Upper lobe of left lung (tissue), 6 donors: ENCODE results near the gene TNFAIP8L3. TPM values are rescaled to one million over a fixed set of nuclear protein-coding genes. Genes with fewer than 3 reads are reported as not detected.
"Not testable (repeated sequence)": the region's sequence is repeated elsewhere in the genome, so short reads cannot be mapped to it uniquely, and the experiment has no call there.

Experiments
- ATAC-seq, 2 donors: fragments of 200-7000 bp; cut with Tn5 transposase; one replicate each; pipeline ENCODE4 v1.9.1; 2022; ENCODE audit warnings: mild to moderate bottlenecking in 2 of 2, moderate library complexity in 2 of 2; ENCODE audit not compliant: low FRiP score in 2 of 2
- DNase-seq, 2 donors: peaks; one replicate each; pipeline ENCODE4 v3.0.0-alpha.2; 2019 to 2020
- H3K27ac ChIP-seq, 4 donors: fragments of 200-600 bp; sonication (generic); one replicate each; pipeline ENCODE4 v1.5.1; 2016 to 2019
- H3K27me3 ChIP-seq, 4 donors: fragments of 200-600 bp; sonication (generic); one replicate each; pipeline ENCODE4 v1.5.1; 2017 to 2019
- H3K36me3 ChIP-seq, 4 donors: fragments of 200-600 bp; sonication (generic); one replicate each; pipeline ENCODE4 v1.5.1; 2016 to 2019
- H3K4me1 ChIP-seq, 4 donors: fragments of 200-600 bp; sonication (generic); one replicate each; pipeline ENCODE4 v1.5.1; 2018 to 2019
- H3K4me3 ChIP-seq, 4 donors: fragments of 200-600 bp; sonication (generic); one replicate each; pipeline ENCODE4 v1.5.1; 2017 to 2019; ENCODE audit warnings: mild to moderate bottlenecking in 2 of 4, moderate library complexity in 1 of 4
- H3K9me3 ChIP-seq, 4 donors: fragments of 200-600 bp; sonication (generic); one replicate each; pipeline ENCODE4 v1.5.1; 2018 to 2019
- CTCF ChIP-seq, 6 experiments: fragments of 450-650 bp in 4 of 6; fragments of 200-600 bp in 2 of 6; sonication (generic) in 2 of 6; IDR thresholded peaks; one replicate each; pipeline ENCODE4 v1.5.1; 2016 to 2019; ENCODE audit warnings: antibody characterized with exemption in 6 of 6
- EP300 ChIP-seq, 4 donors: sonication (generic); formaldehyde crosslinking; IDR thresholded peaks; one replicate each; pipeline ENCODE4 v1.5.1; 2017; ENCODE audit warnings: antibody characterized with exemption in 4 of 4, control low read depth in 2 of 4
- POLR2A ChIP-seq, 4 donors: fragments of 450-650 bp; IDR thresholded peaks; one replicate each; pipeline ENCODE4 v1.5.1; 2016 to 2017; ENCODE audit warnings: antibody characterized with exemption in 4 of 4, mild to moderate bottlenecking in 2 of 4
- POLR2AphosphoS5 ChIP-seq, 2 donors: sonication (generic); formaldehyde crosslinking; IDR thresholded peaks; one replicate each; pipeline ENCODE4 v1.5.1; 2017; ENCODE audit warnings: antibody characterized with exemption in 2 of 2
- WGBS, 2 donors: methylation state at CpG; one replicate each; pipeline ENCODE4 v1.1.5; 2017 to 2018; 5-methylcytosine and 5-hydroxymethylcytosine counted together
- total RNA-seq, 6 donors: library from RNA; depleted of rRNA in 4 of 6; stranded (reverse); fragments of >200 nt in 4 of 6; gene quantifications; one replicate each; pipeline versions ENCODE4 v1.1.0 to v1.2.1, GENCODE V29; 2016 to 2021
- donor health status: DM: no; HTN: no; CAD: no; lungs with moderate emphysema.
- donor health status: DM: no; HTN: yes; CAD: no; lungs with severe emphysema.

The TNFAIP8L3 gene
- total RNA-seq, 6 donors from 2014 or later: 4.2 to 12.4 (median 7.1) TPM

- H3K9me3 ChIP-seq: no peaks in the 10 kb centered on the region
- H3K4me1 ChIP-seq: peaks cover 0 to 7% (median 5%) of the 10 kb centered on the region in 4 donors
- no peak for TF ChIP-seq POLR2A (IDR thresholded peaks at IDR 0.05)
- no peak for TF ChIP-seq POLR2AphosphoS5 (IDR thresholded peaks at IDR 0.05)
- TF ChIP-seq EP300 (IDR thresholded peaks at IDR 0.05): no peak
- TF ChIP-seq CTCF (IDR thresholded peaks at IDR 0.05): no peak
- no peaks in the 10 kb centered on the region for H3K27me3 ChIP-seq
- ATAC-seq: no peak
- no peak overlapping the region for H3K4me3 ChIP-seq
- no peak for DNase-seq
- H3K36me3 ChIP-seq: no peaks in the 10 kb centered on the region
- no peak overlapping the region for H3K27ac ChIP-seq
- 43 to 45% methylated on average over 3 of the region's 3 CpGs for WGBS, 2 donors
Observed at GRCh38 chr15:51046799-51047449, 47.8 kb downstream of the TNFAIP8L3 start.

- no peak for ATAC-seq
Observed at GRCh38 chr15:51046016-51046415, 48.7 kb downstream of the TNFAIP8L3 start.

GRCh38 chr15:51044037-51044727 is 50.5 kb downstream of the TNFAIP8L3 start:
- peaks cover 0 to 5% (median 2%) of the 10 kb centered on the region in 4 donors for H3K4me1 ChIP-seq
- no peak for ATAC-seq
- no peak for DNase-seq
- H3K27me3 ChIP-seq: no peaks in the 10 kb centered on the region
- TF ChIP-seq POLR2A (IDR thresholded peaks at IDR 0.05) (no peak), POLR2AphosphoS5 (IDR thresholded peaks at IDR 0.05) (no peak), CTCF (IDR thresholded peaks at IDR 0.05) (no peak), EP300 (IDR thresholded peaks at IDR 0.05) (no peak)
- WGBS, 2 donors: 70 to 73% methylated on average over 4 of the region's 4 CpGs
- no peaks in the 10 kb centered on the region for H3K9me3 ChIP-seq
- no peak overlapping the region for H3K4me3 ChIP-seq
- no peak overlapping the region for H3K27ac ChIP-seq
- no peaks in the 10 kb centered on the region for H3K36me3 ChIP-seq

More at GRCh38 chr15:51046016-51046415, 48.7 kb downstream of the TNFAIP8L3 start:
- Histone ChIP-seq H3K27ac (no peak overlapping the region), H3K27me3 (no peaks in the 10 kb centered on the region), H3K9me3 (no peaks in the 10 kb centered on the region), H3K4me3 (no peak overlapping the region), H3K36me3 (no peaks in the 10 kb centered on the region), H3K4me1 (peaks cover 0 to 5% (median 2%) of the 10 kb centered on the region in 4 donors)
- no peak for DNase-seq
- no peak for TF ChIP-seq POLR2A (IDR thresholded peaks at IDR 0.05)
- TF ChIP-seq EP300 (IDR thresholded peaks at IDR 0.05): no peak
- no peak for TF ChIP-seq CTCF (IDR thresholded peaks at IDR 0.05)
- no peak for TF ChIP-seq POLR2AphosphoS5 (IDR thresholded peaks at IDR 0.05)
- 84 to 94% methylated on average over 2 of the region's 2 CpGs for WGBS, 2 donors

GRCh38 chr15:51038974-51039319 is 55.8 kb downstream of the TNFAIP8L3 start:
- WGBS, 2 donors: 100% methylated on average over 2 of the region's 2 CpGs
- H3K4me3 ChIP-seq: no peak overlapping the region
- TF ChIP-seq EP300 (IDR thresholded peaks at IDR 0.05): no peak

GRCh38 chr15:51038162-51038973 is 56.3 kb downstream of the TNFAIP8L3 start:
- Histone ChIP-seq H3K4me1 (no peaks in the 10 kb centered on the region), H3K27me3 (no peaks in the 10 kb centered on the region), H3K9me3 (no peaks in the 10 kb centered on the region), H3K27ac (no peak overlapping the region), H3K4me3 (no peak overlapping the region), H3K36me3 (no peaks in the 10 kb centered on the region)
- ATAC-seq (no peak), DNase-seq (no peak)
- 84 to 96% methylated on average over 4 to 7 of the region's 7 CpGs for WGBS, 2 donors
- TF ChIP-seq CTCF (IDR thresholded peaks at IDR 0.05) (no peak), POLR2A (IDR thresholded peaks at IDR 0.05) (no peak), EP300 (IDR thresholded peaks at IDR 0.05) (no peak), POLR2AphosphoS5 (IDR thresholded peaks at IDR 0.05) (no peak)

More at GRCh38 chr15:51038974-51039319, 55.8 kb downstream of the TNFAIP8L3 start:
- Histone ChIP-seq H3K9me3 (no peaks in the 10 kb centered on the region), H3K36me3 (no peaks in the 10 kb centered on the region), H3K4me1 (no peaks in the 10 kb centered on the region), H3K27ac (no peak overlapping the region), H3K27me3 (no peaks in the 10 kb centered on the region)
- no peak for ATAC-seq
- DNase-seq: no peak

DNA sequence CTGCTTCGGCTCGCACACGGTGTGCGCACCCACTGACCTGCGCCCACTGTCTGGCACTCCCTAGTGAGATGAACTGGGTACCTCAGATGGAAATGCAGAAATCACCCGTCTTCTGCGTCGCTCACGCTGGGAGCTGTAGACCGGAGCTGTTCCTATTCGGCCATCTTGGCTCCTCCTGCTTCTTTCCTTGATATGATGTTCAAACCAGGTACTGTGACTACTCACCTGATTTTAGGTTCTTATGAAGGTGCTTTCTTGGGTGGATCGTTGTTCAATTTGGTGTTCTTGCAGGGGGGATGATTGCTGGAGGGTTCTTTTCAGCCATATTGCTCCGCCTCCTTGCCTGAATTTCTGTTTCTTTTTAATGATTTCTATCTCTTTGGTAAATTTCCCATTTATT is 57.2 kb downstream of the TNFAIP8L3 start:
- H3K27me3 ChIP-seq, H3K9me3 ChIP-seq, H3K36me3 ChIP-seq, H3K4me3 ChIP-seq, DNase-seq, H3K4me1 ChIP-seq, ATAC-seq, H3K27ac ChIP-seq: not testable (repeated sequence)
- WGBS, 2 donors: 95% methylated on average over 13 of the region's 13 CpGs
